ENCODE measurements around the gene MEIOB.
"Not testable (repeated sequence)": the region's sequence is repeated elsewhere in the genome, so short reads cannot be mapped to it uniquely, and the experiment has no call there.

Gene MEIOB

GRCh38 chr16:1907226-1907860 is 35.4 kb upstream of the MEIOB start:
- no peak for DNase-seq (ENCODE audit: low read depth in 2 of 2)

GRCh38 chr16:1906846-1907165 is 34.8 kb upstream of the MEIOB start:
- DNase-seq (ENCODE audit: low read depth in 2 of 2): no peak

GRCh38 chr16:1906055-1906845 is 34.3 kb upstream of the MEIOB start:
- DNase-seq (ENCODE audit: low read depth in 2 of 2): no peak

- no peak for DNase-seq (ENCODE audit: low read depth in 2 of 2)
These were observed 32.2 kb upstream of the MEIOB start for GRCh38 chr16:1903845-1904840.

- DNase-seq (ENCODE audit: low read depth in 2 of 2): no peak
These were observed 31.2 kb upstream of the MEIOB start for GRCh38 chr16:1903220-1903574.

- DNase-seq (ENCODE audit: low read depth in 2 of 2): no peak
These were observed 30.7 kb upstream of the MEIOB start for GRCh38 chr16:1902547-1903219.

- no peak for DNase-seq (ENCODE audit: low read depth in 2 of 2)
These were observed 28.4 kb upstream of the MEIOB start for GRCh38 chr16:1900452-1900774.

GRCh38 chr16:1899641-1900451 is 27.9 kb upstream of the MEIOB start:
- no peak for DNase-seq (ENCODE audit: low read depth in 2 of 2)

- not testable (repeated sequence) for DNase-seq (ENCODE audit: low read depth in 2 of 2)
These were observed 25.7 kb upstream of the MEIOB start for GRCh38 chr16:1897692-1898091.

- no peak for DNase-seq (ENCODE audit: low read depth in 2 of 2)
These were observed 24.1 kb upstream of the MEIOB start for GRCh38 chr16:1895949-1896675.

- DNase-seq (ENCODE audit: low read depth in 2 of 2): no peak
These were observed 23.1 kb upstream of the MEIOB start for GRCh38 chr16:1895068-1895467.

GRCh38 chr16:1890708-1891050 is 18.7 kb upstream of the MEIOB start:
- no peak for DNase-seq (ENCODE audit: low read depth in 2 of 2)

- DNase-seq (ENCODE audit: low read depth in 2 of 2): no peak
These were observed 18.2 kb upstream of the MEIOB start for GRCh38 chr16:1890024-1890707.

- DNase-seq (ENCODE audit: low read depth in 2 of 2): no peak
These were observed 15.9 kb upstream of the MEIOB start for GRCh38 chr16:1887711-1888354.

- DNase-seq (ENCODE audit: low read depth in 2 of 2): no peak
These were observed 12.9 kb upstream of the MEIOB start for GRCh38 chr16:1884889-1885288.

GRCh38 chr16:1884155-1884760 is 12.3 kb upstream of the MEIOB start:
- no peak for DNase-seq (ENCODE audit: low read depth in 2 of 2)

GRCh38 chr16:1881172-1881571 is 9.2 kb upstream of the MEIOB start:
- DNase-seq (ENCODE audit: low read depth in 2 of 2): not testable (repeated sequence)

GRCh38 chr16:1879477-1879876 is 7.5 kb upstream of the MEIOB start:
- DNase-seq (ENCODE audit: low read depth in 2 of 2): no peak

- DNase-seq (ENCODE audit: low read depth in 2 of 2): no peak
These were observed 6.3 kb upstream of the MEIOB start for GRCh38 chr16:1878256-1878655.

Data from stimulated activated CD8-positive, alpha-beta memory T cell treated with anti-CD3 and anti-CD28 coated beads, Interleukin-2, amount 100 ng/mL, for 1 hour (primary cell).